NCI-H2081 treated with DMSO at 0.1 percent for 48 hours (cell line): ENCODE data around the gene ANK3.

Experiments used
- DNase-seq: peaks from one replicate; lab custom pipeline; 2025; lab: John Stamatoyannopoulos, UW

ANK3 gene

GRCh38 chr10:60139290-60139689 is 250.4 kb downstream of the ANK3 start:
- DNase-seq, result no peak

GRCh38 chr10:60138842-60139241 is 250.8 kb downstream of the ANK3 start:
- no peak for DNase-seq

- DNase-seq, result no peak
Measured at GRCh38 chr10:60138026-60138425, 251.6 kb downstream of the ANK3 start.

- no peak for DNase-seq
Measured at GRCh38 chr10:60137292-60137992, 252.2 kb downstream of the ANK3 start.

- no peak for DNase-seq
Measured at GRCh38 chr10:60135020-60135419, 254.7 kb downstream of the ANK3 start.

GRCh38 chr10:60134548-60134947 is 255.1 kb downstream of the ANK3 start:
- DNase-seq, result no peak

DNA sequence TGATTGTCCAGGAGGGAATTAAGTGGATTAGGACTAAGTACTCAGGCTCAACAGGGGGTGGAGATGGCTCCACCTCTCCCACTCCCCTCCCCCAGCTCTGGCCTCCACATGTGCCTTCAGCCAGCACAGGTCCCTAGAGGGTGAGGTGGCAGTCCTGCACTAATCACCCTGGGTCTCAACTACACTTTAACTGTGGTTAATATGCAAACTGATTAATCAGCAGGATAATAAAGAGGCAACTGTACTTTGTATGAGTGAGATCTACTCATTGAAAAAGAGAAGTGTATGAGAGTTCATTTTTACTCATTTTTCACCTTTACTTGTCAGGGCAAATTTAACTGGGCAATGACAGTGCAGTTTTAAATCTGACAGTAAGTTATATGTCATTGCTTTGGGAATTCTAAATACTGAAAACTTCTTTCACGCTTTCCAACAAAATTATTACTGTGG is 259.5 kb downstream of the ANK3 start:
- DNase-seq, result no peak

DNA sequence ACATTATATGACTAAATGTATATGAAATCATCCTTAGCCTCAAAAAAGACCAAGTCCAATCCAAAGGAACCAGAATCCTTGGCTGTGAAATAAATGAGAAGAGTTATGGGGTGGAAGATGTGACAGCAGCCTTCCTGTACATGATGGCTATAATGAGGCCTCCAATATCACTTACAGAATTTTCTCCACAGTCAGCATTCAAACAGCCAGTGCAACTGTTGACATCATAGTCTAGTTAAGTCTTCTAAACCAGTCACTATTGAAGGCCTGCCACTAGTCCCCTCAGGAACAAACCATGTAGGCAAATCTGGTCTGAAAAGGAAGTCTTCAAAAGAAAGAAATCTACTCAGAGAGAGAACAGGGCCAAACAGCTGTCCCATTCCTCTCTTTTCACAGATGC is 263.8 kb downstream of the ANK3 start:
- no peak for DNase-seq

- DNase-seq, result no peak
Measured at GRCh38 chr10:60124536-60124935, 265.1 kb downstream of the ANK3 start.

DNA sequence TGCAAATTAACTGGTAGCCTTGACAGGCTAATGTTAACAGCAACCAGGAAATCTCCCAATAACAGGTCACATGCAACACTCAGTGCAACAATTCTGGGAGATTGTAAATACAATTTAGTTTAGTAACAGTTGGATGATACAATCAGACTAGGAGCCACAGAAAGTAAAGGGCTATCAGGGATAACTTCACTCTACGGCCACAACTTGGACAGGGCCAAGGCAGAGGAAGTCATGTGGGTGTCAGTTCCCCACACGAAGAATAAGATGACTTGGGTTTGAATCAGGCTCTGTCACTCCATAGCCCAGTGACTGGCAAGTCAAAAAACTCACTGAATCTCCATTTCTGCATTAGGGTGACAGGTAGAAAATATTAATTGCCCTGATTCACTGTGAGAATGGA is 266.0 kb downstream of the ANK3 start:
- no peak for DNase-seq

- DNase-seq, result no peak
Measured at GRCh38 chr10:60123172-60123571, 266.5 kb downstream of the ANK3 start.

DNA sequence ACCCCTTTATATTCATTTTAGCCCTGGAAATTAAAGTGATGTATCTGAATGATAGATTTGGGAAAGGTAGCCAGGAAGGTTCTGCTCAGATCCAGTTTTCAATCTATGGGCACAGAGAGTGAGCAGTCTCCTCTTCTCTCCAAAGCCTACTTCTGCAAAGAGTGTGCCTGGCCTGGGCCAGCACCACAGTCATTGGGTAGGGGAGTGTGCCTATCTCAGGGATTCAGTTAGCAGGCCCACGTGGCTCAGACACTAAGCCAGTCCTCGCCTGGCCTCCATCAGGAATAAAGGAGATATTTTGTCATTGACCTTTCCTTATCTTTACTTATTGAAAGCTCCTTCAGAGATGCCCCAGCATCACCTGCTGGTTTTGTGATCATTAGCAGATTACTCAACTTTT is 267.5 kb downstream of the ANK3 start:
- no peak for DNase-seq

- no peak for DNase-seq
Measured at GRCh38 chr10:60114765-60115586, 274.7 kb downstream of the ANK3 start.

GRCh38 chr10:60110739-60111138 is 278.9 kb downstream of the ANK3 start:
- no peak for DNase-seq

- DNase-seq, result no peak
Measured at GRCh38 chr10:60107308-60107976, 282.2 kb downstream of the ANK3 start.

DNA sequence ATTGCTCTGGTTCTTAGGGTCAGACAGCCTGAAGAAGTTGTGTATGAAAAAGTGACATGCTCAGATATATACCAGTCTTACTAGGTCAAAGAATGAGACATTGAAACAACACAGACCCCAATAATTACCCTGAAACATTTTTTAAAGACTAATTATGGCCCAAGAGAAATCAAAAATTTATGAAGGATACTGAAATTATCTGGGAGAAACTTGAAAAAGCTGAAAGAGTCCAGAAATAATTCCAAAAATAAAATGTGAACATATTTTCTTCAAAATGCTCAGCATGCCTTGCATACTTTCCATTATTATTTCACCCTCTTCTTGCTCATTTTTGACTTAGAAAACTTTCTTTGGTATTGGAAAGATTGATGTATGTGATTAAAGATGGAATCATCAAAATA is 284.4 kb downstream of the ANK3 start:
- no peak for DNase-seq

GRCh38 chr10:60101821-60102220 is 287.9 kb downstream of the ANK3 start:
- no peak for DNase-seq

- DNase-seq, result no peak
Measured at GRCh38 chr10:60099998-60100747, 289.5 kb downstream of the ANK3 start.

DNA sequence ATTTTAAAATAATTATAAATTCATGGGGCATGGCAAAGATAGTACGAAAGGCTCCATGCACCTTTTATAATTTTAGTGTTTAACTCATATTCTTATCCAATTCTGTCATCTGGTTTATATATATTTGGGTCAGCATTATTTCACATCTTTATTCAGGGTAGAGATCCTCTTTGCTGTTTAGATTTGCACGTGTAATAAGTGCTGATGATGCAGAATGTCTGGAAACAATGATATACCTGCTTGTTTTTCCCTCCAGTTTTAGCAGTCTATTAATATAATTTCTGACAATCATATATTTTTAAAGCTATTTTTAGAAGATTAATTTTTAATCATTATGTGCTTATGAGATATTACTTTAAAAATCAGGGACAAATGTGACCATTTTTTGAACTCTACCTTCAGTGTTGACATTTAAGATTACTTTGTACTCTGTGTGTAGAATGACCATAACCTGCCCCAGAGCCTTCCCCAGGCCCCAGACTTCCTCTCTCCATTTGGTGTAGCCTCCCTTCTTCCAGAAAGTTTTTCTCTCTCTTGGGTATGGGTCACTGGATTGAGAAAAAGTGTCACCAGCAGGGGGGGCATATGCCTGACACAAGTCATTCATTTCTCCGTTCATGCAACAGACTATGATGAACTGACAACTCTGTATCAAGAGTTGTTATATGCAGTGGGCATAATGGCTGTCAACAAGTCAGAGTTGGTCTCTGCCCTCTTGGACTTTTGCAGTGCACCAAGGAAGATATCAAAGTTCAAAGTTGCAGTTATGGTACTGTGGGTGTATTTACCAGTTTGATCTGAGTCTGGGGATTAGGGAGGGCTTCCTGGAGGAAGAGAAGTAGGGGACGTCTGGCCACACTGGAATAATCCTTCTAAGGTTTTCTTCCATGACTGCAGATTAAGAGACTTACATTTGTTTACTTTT is 290.7 kb downstream of the ANK3 start:
- DNase-seq, result no peak

- no peak for DNase-seq
Measured at GRCh38 chr10:60096761-60097513, 292.7 kb downstream of the ANK3 start.
